HG02885 (cell line): Measurements from ENCODE around the gene BATF2.
"Not testable (repeated sequence)": the region's sequence is repeated elsewhere in the genome, so short reads cannot be mapped to it uniquely, and the experiment has no call there.

Experiments used
- ATAC-seq: cut with Tn5 transposase; IDR thresholded peaks from one replicate; pipeline ENCODE4 v1.9.1; 2021; ENCODE audit warnings: mild to moderate bottlenecking; ENCODE audit not compliant: unreplicated experiment, poor library complexity

BATF2 gene

DNA sequence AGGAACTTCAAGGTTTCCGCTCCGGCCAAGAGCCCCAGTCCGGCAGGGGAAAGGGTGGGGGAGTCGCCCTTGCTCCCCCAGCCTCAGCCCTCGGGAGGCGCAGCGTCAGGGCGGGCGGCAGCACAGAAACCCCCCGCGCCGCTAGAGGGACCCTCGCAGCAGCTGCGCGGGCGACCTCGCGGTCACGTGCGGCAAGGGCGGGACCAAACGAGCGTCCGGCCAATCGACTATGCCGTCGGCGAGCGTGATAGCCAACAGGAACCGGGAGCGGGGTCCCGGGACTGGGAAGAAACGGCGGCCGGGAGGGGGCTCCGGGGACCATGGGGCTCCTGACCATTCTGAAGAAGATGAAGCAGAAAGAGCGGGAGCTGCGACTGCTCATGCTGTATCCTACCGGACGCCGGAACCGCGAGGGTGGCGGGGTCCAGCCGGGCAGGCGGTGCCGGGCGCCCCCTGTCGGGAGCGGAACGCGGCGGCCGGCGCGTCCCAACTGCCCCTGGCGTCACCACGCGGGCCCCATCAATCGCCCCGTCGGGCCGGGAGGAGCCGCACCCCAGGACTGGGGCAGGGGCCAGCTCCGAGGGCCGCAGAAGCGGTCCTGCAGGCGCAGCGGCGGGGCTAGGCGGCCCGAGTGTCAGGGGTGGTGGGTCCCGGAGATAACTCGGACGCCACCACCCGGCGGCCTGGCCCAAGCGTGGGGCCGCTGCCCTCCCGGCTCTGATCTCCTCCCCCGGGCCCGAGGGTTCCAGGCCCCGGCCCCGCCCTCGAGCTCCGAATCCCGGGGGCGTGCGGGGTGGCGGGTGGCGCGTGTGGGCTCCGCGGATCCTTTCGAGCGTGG is 17.3 kb upstream of the BATF2 start, which contains the start of gene ARL2:
TSS of gene ARL2 (plus strand) at position 273 of the 838 bp plus-strand sequence. CDS start at position 321, 48 bp downstream.
- ATAC-seq = peak; percentile 82

DNA sequence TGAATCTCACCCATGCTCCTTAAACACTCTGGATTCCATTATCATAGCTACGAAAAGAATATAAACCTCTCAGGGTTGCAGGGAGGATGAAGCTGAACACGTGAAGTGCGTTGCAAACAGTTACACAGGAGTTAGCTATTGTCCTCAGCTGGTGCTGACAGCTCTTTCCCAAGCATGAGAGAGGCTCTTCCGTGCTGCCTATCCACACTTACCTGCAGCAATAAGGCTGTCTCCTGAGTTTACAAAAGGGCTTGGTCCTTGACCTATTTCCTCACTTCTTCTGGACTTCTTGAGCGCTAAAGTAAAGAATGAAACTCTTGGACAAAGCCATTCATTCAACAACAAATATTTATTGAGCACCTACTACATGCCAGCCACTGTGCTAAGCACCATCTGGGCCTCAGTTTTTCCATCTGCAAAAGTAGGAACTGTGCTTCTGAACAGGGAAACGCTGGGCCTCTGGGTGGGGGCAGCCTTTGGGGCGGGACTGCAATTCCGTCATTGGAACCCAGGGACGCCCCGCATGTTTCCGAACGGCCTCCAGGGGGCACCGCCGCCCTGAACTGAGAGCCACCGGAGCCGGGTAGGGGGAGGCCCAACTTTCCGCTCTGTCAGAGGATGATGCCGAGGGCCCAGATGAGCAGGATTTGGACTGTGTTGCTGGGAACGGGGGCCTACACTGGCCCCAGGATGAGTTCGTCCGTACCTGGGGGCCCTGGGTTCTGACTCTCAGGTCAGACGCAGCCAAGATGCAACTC is 16.5 kb upstream of the BATF2 start:
- peak; percentile 69 for ATAC-seq

DNA sequence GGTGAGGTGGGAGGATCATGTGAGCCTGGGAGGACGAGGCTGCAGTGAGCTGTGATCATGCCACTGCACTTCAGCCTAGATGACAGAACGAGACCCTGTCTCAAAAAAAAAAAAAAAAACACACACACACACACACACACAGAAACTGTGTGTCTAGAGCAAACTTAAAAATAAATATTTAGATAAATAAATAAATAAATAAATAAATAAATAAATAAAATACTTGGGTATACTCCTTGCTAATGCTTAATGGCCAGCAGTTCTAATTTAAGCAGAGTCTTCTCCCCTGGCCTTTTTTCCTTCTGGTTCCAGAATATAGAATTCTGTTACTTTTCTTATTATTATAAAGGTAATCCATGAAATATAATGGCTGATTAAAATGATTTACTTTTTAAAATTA is 12.1 kb upstream of the BATF2 start:
- ATAC-seq = no peak

DNA sequence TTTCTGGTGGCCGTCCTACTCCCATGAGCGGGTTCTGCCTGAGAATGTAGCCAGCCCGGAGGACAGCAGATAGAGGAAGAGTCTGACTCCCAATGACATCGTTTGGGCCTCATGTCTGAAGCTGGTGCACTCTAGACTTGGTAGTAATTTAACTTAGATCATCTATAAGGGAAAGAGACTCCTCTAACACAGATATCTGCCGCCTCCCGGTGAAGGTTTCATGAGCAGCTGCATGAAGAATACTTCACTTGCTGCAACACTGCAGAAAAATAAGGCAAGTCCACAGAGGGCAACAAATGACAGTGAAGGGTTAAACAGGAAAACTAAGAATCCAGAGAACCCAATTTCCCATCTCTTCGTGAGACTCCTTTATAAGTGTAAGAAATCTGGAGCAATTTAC is 11.2 kb upstream of the BATF2 start:
- ATAC-seq = no peak

DNA sequence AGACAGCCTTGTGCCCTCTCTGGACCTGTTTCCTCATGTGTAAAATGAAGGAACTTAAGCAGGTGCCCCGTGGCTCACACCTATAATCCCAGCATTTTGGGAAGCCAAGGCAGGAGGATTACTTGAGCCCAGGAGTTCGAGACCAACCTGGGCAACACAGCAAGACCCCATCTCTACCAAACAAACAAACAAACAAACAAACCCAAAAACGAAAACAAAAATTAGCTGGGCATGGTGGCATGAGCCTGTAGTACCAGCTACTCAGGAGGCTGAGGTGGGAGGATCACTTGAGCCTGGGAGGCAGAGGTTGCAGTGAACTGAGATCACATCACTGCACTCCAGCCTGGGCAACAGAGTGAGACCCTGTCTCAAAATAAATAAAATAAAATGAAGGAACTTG is 7.2 kb upstream of the BATF2 start:
- ATAC-seq = not testable (repeated sequence)

DNA sequence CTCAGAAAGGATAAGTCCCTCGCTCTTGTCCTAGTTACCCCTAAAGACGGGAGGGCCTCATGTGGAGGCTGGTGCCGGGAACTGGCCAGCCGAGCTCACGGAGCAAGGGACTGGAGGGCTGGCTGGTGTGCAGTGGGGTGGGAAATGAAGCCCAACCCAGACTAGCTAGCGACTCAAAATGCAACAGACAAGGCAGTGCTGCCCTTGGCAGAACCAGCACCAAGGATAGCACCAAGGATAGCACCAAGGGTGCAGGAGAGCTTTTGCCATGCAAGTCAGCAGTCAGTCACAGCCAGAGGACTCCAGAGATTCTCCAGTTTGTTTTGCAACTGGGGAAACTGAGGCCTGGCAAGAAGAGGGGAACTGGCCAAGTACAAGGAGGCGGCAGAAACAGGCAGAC is 6.5 kb upstream of the BATF2 start:
- ATAC-seq = no peak

DNA sequence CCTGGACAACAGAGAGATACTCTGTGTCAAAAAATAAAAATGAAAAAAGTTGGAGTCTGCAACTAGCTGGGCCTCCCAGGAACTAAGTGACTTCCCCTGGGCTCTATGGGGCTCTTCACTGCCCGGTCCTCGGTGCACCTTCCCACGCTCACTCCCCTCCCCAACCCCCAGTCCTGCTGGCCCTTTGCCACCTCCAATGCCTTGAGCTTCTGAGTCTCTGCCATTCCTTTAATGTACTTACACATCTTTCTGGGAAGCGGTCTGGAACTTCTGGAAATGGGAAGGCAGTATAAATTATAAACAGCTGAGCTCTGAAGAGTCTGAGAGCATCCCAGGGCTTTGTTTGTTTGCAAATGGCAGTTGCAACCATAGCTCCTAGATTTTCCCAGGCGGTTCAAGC is 5.9 kb upstream of the BATF2 start:
- no peak for ATAC-seq

DNA sequence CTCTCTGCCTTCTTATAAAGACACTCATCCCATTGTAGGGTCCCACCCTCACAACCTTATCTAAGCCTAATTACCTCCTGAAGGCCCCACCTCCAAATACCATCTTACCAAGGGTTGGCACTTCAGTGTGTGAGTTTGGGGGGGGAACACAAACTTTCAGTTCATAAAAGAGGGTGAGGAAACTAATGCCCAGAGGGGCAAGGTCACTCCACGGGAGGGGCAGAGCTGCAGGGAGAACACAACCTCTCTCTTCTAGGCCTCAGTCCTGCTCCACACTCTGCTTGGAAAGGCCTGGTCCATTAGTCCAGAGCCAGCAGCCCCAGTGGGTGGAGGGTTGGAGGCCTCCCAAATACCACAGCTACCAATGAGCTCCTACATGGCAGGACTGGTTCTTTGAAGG is 2.7 kb upstream of the BATF2 start:
- ATAC-seq = no peak

DNA sequence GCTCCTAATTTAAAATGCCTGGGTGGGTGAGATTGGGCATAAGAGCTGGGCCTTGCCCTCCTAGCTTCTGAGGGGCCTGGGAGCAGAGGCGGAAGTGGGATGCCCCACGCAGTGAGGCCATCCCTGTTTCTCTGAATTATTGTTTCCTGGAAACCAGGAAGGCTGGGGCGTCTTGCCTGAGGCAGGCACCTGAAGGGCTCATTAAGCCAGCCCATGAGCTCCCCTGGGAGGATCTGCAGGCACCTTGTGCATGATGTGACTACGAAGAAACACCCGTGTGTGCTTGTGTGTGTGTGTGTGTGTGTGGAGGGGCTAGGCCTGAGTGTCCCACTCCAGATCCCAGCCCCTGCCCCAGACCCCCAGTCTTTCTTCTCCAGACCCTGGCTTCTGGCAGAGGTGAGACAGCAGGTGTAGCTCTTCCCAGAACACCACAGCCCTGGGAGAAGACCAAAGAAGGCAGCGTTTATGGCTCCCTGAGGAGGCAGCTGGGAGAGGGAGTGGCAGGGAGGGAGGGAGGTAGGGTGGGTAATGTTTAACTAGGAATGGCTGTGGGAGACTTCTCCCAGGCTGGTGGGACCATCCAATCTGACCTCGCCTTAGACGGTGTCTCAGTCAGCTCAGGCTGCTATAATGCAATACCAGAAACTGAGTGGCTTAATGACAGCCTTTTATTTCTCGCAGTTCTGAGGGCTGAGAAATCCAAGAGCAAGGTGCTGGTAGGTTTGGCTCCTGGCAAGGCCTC is 2.1 kb upstream of the BATF2 start:
- ATAC-seq = no peak

DNA sequence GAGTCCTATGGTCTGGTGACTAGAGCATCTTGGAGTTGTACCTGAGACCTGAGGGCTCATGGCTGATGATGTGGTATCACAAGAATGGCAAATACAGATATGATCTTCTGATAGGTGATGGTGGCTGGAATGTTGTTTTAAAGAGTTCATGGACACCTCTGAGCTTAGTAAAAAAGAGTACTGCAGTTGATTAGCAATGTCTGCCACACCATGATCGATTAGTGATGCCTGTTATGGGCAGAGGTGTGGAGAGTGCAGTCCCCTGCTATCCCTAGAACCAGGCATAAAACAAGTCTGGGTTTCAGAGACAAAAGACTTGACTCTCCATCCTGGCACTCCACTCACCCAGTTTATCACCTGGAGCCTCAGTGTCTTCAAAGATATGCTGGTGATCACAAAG is 1.4 kb upstream of the BATF2 start:
- ATAC-seq = no peak

DNA sequence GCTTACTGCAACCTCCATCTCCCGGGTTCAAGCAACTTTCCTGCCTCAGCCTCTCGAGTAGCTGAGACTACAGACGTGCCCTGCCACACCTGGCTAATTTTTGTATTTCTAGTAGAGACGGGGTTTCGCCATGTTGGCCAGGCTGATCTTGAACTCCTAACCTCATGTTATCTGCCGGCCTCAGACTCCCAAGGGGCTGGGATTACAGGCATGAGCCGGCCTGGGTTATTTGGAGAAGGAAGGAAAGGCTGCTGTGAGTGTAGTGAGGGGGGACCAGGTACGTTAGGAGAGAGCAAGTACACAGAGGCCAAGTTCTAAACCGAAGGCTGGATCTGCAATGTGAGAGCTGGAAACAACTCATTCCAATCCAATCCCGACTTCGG is 453 bp downstream of the BATF2 start:
- no peak for ATAC-seq

DNA sequence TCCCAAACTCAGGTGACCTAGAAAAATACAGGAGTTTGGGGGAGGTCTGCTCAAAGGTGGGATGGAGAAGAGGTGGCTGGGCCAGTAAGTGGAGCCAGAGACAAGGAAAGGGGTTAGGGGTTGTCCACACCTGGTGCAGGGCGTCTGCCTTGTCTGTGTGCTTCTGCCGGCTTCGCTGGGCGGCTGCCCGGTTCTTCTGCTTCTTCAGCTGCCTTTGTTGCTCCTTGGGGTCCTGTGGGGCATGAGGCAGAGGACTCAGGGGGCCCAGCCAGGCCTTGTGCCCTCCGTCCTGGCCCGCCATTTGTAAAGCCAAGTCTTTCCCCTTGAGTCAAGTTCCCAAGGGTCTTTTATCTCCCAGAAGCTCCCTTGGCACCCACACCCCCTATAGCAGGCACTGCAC is 2.5 kb downstream of the BATF2 start:
- ATAC-seq = no peak

DNA sequence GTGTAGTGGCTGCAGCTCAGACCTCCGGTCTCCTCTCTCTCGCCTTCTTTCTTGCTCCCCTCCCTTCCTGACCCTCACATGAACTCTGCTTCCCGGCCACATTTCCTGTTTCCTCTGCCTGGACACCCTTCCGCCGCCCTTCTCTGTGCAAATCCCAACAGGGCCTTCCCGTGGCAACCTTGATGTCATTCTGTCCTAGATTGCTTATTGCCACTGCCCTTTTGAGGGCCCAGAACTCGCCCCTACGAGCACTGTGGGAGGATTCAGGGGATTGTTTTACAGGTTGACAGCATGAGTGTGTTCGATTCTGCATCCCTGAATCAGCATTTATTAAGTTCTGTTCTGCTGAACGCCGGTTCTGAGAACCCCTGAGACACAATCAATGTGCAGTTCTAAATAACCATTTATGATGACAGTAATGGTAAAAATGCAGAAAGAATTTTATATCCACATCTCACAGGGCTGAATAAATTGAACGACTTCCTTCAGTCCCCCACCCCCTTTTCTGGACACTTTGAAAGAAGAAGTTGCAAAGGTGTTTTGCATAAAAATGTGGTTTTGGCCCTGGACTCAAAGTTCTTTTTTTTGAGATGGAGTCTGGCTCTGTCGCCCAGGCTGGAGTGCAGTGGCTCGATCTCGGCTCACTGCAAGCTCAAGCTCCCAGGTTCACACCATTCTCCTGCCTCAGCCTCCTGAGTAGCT is 6.4 kb downstream of the BATF2 start:
- no peak for ATAC-seq

DNA sequence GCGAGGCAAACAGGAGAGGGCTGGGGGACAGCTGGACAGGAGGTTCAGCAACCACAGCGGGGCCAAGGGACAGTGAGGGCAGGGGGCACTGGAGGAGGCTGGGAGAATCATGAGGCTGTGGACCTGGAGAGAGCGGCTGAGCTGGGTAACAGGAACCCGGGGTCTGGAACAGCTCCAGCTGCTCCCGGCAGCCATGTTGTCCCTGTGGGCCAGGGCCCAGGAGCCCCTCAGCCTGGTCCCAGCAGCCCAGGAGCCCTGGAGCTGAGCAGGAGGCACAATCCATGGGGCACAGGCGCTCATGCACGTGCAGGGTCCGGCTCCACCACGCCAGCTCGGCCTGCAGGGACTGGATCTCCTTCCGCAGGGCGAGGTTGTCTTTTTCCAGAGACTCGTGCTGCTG is 7.4 kb downstream of the BATF2 start:
- no peak for ATAC-seq

DNA sequence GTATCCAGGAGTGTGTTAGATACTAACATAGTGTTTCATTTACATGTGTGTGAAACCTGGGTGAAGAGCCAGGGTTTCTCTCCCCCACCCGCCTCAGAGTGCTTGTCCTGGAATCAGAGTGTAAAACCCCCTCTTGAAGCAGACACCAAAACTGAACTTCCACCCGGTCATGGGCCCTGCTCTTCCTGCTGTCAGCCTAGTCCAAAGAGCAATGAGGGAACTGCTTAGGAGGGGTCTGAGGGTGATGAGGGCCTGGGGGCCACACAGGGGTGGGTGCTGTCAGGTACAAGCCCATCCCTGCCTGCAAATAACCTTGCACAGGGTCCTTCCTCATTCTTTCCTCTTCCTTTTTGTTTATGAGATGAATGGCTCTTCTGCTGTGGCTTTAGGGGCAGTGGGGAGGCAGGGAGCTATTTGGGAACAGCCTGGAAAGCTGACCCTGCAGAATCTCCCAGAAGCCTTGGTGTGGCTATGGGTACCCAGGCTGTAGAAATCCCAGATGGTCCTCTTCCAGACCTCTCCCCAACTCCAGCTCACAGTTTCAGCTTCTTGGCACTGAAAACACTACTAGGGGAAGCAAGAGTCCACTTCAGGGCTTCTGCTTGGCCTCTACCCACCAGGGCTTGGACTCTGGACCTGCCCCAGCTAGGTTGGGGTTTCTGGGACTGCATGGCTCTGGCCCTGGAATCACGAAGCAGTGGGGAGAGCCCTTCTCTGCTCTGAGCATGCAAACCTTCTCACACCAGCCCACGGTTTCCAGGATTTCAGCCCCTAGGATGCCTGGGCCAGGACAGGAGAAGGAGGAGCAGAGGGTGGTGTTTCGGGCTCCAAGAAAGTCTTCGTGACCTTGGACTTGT is 8.5 kb downstream of the BATF2 start:
- ATAC-seq = no peak

DNA sequence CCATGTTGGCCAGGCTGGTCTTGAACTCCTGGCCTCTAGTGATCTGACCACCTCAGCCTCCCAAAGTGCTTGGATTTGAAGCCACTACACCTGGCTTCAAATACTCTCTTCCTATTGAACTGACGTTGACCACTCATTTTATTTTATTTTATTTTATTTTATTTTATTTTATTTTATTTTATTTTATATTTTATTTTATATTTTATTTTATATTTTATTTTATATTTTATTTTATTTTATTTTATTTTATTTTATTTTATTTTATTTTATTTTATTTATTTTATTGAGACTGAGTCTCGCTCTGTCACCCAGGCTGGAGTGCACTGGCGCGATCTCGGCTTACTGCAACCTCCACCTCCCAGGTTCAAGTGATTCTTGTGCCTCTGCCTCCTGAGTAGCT is 13.4 kb downstream of the BATF2 start:
- ATAC-seq = not testable (repeated sequence)

DNA sequence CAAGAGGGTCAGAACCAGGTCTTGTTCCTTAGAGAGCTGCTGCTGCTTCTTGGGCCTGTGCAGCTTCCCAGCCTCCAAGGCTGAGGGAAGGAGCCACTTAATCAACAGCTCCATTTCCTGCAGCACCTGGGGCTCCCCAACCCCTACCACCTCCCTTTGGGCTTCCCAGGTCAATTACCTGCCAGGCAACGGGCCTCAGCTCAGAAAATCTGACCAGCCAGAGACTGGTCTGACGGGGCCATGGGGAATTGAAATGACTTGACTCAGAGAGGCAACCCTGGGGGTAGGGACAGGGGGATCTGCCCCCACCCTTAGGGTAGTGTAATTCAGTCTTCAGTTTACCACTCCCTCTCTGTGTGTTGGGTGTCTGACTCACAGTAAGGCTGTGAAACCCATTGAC is 20.1 kb downstream of the BATF2 start:
- no peak for ATAC-seq

DNA sequence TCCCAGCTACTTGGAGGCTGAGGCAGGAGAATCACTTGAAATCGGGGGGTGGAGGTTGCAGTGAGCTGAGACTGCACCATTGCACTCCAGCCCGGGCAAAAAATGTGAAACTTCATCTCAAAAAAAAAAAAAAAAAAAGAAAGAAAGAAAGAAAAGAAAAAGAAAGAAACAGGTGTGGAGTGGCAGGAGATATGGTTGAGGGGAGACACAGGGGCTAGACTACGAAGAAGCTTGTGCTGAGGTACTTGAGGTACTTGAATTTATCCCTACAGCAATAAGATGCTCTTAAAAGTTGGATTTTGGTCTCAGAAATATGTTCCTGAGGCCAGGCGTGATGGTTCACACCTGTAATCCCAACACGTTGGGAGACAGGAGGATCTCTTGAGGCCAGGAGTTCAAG is 22.6 kb downstream of the BATF2 start:
- ATAC-seq = no peak

DNA sequence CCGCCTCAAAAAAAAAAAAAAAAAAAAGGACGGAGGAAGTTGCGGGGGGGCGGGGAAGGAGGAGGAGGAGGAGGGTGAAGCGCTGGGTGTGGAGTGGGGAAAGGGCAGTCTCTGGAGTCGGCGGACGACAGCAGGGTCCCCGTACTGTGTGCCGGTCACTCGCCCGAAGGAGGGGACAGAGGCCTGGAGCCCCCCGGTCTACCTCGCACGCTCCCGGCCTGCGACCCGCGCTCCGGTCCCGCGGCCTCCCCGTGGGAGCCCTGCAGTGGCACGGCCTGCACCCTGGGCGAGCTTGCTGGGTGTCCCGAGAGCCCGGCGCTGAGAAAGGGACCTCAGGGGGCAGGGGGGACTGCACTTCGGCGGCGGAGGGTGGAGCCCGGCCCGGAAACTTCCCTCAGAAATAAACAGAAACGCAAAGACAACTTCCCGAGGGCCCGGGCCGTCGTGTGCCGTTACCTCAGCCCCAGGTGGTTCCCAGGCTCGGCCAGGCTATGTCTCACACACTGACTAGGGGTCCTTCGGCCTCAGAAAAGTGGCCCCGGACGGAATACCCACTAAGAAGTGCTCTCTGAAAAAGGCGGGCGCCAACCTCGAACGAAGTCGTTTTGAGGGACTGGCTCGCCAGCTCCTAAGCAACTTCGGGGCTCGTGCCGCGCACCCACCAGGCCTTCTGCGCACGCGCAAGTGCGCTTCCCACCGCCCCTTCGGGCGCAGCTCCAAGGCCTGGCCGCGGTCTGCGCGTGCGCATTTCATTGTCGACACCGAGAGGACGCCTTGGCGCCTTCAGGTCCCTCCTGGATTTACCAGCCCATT is 25.1 kb downstream of the BATF2 start, which contains the start of gene MAJIN:
TSS of gene MAJIN (minus strand) at position 688 of the 813 bp plus-strand sequence. CDS start 12,703 bp downstream, outside the sequence.
- no peak for ATAC-seq
